ENCODE results near the gene ERG. TPM values are rescaled to one million over a fixed set of nuclear protein-coding genes. Genes with fewer than 3 reads are reported as not detected.

The ERG gene
- total RNA-seq, 1 donor from 2014 or later: not detected

GRCh38 chr21:38503583-38503982, 5.3 kb upstream of the ERG start:
- no peaks in the 10 kb centered on the region for H3K27me3 ChIP-seq
- peaks cover 4% of the 10 kb centered on the region for H3K27me3 Mint-ChIP-seq (ENCODE audit: insufficient read depth, low read depth)
- no peak overlapping the region for H3K4me3 ChIP-seq
- no peaks in the 10 kb centered on the region for H3K79me2 ChIP-seq (ENCODE audit: low read depth)
- H3K27ac Mint-ChIP-seq: no peak overlapping the region
- no peak overlapping the region for H3K9ac ChIP-seq
- TF ChIP-seq EZH2phosphoT487 (IDR thresholded peaks at IDR 0.05) (no peak), CTCF (IDR thresholded peaks at IDR 0.05) (no peak), EZH2 (IDR thresholded peaks at IDR 0.05) (no peak)
- no peaks in the 10 kb centered on the region for H3K36me3 ChIP-seq
- H3K4me3 Mint-ChIP-seq: no peak overlapping the region
- H3K36me3 Mint-ChIP-seq: no peaks in the 10 kb centered on the region
- no peaks in the 10 kb centered on the region for H4K20me1 ChIP-seq (ENCODE audit: low read depth)
- H3K27ac ChIP-seq: no peak overlapping the region
- no peak overlapping the region for H2AFZ ChIP-seq (replicated peaks)
- H3K9me3 Mint-ChIP-seq: no peaks in the 10 kb centered on the region
- peaks cover 27% of the 10 kb centered on the region for H3K4me1 Mint-ChIP-seq
- DNase-seq (ENCODE audit: low spot score): no peak
- no peaks in the 10 kb centered on the region for H3F3A ChIP-seq (ENCODE audit: low read depth)
- no peaks in the 10 kb centered on the region for H3K4me1 ChIP-seq
- H3K4me2 ChIP-seq: no peak overlapping the region
- H3K9me3 ChIP-seq (ENCODE audit: low read depth): no peaks in the 10 kb centered on the region

GRCh38 chr21:38500073-38500472, 1.8 kb upstream of the ERG start:
- no peaks in the 10 kb centered on the region for H3K36me3 ChIP-seq
- no peak for DNase-seq (ENCODE audit: low spot score)
- H4K20me1 ChIP-seq (ENCODE audit: low read depth): no peaks in the 10 kb centered on the region
- H2AFZ ChIP-seq (replicated peaks): no peak overlapping the region
- no peak overlapping the region for H3K9ac ChIP-seq
- H3K27me3 ChIP-seq: no peaks in the 10 kb centered on the region
- no peaks in the 10 kb centered on the region for H3K79me2 ChIP-seq (ENCODE audit: low read depth)
- Mint-ChIP-seq H3K27me3 (ENCODE audit: insufficient read depth, low read depth) (peaks cover 5% of the 10 kb centered on the region), H3K27ac (no peak overlapping the region), H3K4me3 (no peak overlapping the region), H3K4me1 (peaks cover 17% of the 10 kb centered on the region), H3K36me3 (no peaks in the 10 kb centered on the region), H3K9me3 (no peaks in the 10 kb centered on the region)
- TF ChIP-seq CTCF (IDR thresholded peaks at IDR 0.05) (no peak), EZH2phosphoT487 (IDR thresholded peaks at IDR 0.05) (no peak), EZH2 (IDR thresholded peaks at IDR 0.05) (no peak)
- H3K4me3 ChIP-seq: no peak overlapping the region
- H3K9me3 ChIP-seq (ENCODE audit: low read depth): no peaks in the 10 kb centered on the region
- no peaks in the 10 kb centered on the region for H3K4me1 ChIP-seq
- no peak overlapping the region for H3K27ac ChIP-seq
- H3F3A ChIP-seq (ENCODE audit: low read depth): no peaks in the 10 kb centered on the region
- H3K4me2 ChIP-seq: no peak overlapping the region

GRCh38 chr21:38499296-38499695, 1.0 kb upstream of the ERG start:
- no peak for DNase-seq (ENCODE audit: low spot score)
- H3F3A ChIP-seq (ENCODE audit: low read depth): no peaks in the 10 kb centered on the region
- no peaks in the 10 kb centered on the region for H3K79me2 ChIP-seq (ENCODE audit: low read depth)
- H3K4me2 ChIP-seq: no peak overlapping the region
- H3K27me3 ChIP-seq: no peaks in the 10 kb centered on the region
- no peaks in the 10 kb centered on the region for H3K9me3 Mint-ChIP-seq
- H3K4me1 ChIP-seq: no peaks in the 10 kb centered on the region
- no peak overlapping the region for H3K27ac ChIP-seq
- TF ChIP-seq CTCF (IDR thresholded peaks at IDR 0.05) (no peak), EZH2phosphoT487 (IDR thresholded peaks at IDR 0.05) (no peak), EZH2 (IDR thresholded peaks at IDR 0.05) (no peak)
- peaks cover 23% of the 10 kb centered on the region for H3K4me1 Mint-ChIP-seq
- no peak overlapping the region for H2AFZ ChIP-seq (replicated peaks)
- H3K9me3 ChIP-seq (ENCODE audit: low read depth): no peaks in the 10 kb centered on the region
- H3K4me3 ChIP-seq: no peak overlapping the region
- H3K36me3 Mint-ChIP-seq: no peaks in the 10 kb centered on the region
- peaks cover 3% of the 10 kb centered on the region for H3K27me3 Mint-ChIP-seq (ENCODE audit: insufficient read depth, low read depth)
- no peaks in the 10 kb centered on the region for H3K36me3 ChIP-seq
- H3K4me3 Mint-ChIP-seq: no peak overlapping the region
- no peaks in the 10 kb centered on the region for H4K20me1 ChIP-seq (ENCODE audit: low read depth)
- H3K9ac ChIP-seq: no peak overlapping the region
- peak overlapping the region; percentile 69 for H3K27ac Mint-ChIP-seq

Measured in neural progenitor cell (in vitro differentiated cells).